Natural killer cell treated with Interleukin-12 subunit alpha and Interleukin-12 subunit beta and Interleukin-15 and Interleukin-18, amount 100 ng/mL, for 72 hours (primary cell): Measurements from ENCODE around the gene TNC. TPM values are rescaled to one million over a fixed set of nuclear protein-coding genes. Genes with fewer than 3 reads are reported as not detected.
A peak's percentile ranks its signal among the peaks of the same experiment; 100 is the strongest.

Source experiments
- ATAC-seq, 2 donors: fragments of 150-1000 bp; cut with Tn5 transposase in 1 of 2; sonication (Bioruptor Pico), chemical (Tn5 transposase) in 1 of 2; 2 replicates each; pipeline ENCODE4 v1.10.0; 2021
- DNase-seq: peaks from one replicate; pipeline ENCODE4 v3.0.0; 2022; ENCODE audit warnings: low spot score
- H3K27ac Mint-ChIP-seq, 2 donors: 1 replicate in 1 of 2; 2 replicates in 1 of 2; pipeline ENCODE4 v1.8.0; 2022; ENCODE audit warnings: mixed read lengths in 2 of 2, mild to moderate bottlenecking in 1 of 2, moderate library complexity in 1 of 2
- H3K27me3 Mint-ChIP-seq, 2 donors: 1 replicate in 1 of 2; 2 replicates in 1 of 2; pipeline ENCODE4 v1.8.0; 2022; ENCODE audit warnings: mixed read lengths in 2 of 2
- H3K36me3 Mint-ChIP-seq: one replicate; pipeline ENCODE4 v1.8.0; 2022; ENCODE audit warnings: mixed read lengths
- H3K4me1 Mint-ChIP-seq, 2 donors: 1 replicate in 1 of 2; 2 replicates in 1 of 2; pipeline ENCODE4 v1.8.0; 2022; ENCODE audit warnings: low read depth in 2 of 2, mixed read lengths in 2 of 2, mild to moderate bottlenecking in 1 of 2
- H3K4me3 Mint-ChIP-seq: one replicate; pipeline ENCODE4 v1.8.0; 2022; ENCODE audit warnings: mixed read lengths
- H3K9me3 Mint-ChIP-seq: 2 replicates; pipeline ENCODE4 v1.8.0; 2022; ENCODE audit warnings: mixed read lengths
- total RNA-seq, 2 donors: library from RNA; stranded (reverse); gene quantifications; one replicate each; pipeline ENCODE4 v1.2.3, GENCODE V29; 2022

TNC gene
- total RNA-seq, 2 donors from 2014 or later, result 0.64 TPM; not detected in 1

- Mint-ChIP-seq H3K9me3 (peaks cover 4% of the 10 kb centered on the region), H3K27ac (no peak overlapping the region), H3K27me3 (peaks cover 13 to 29% of the 10 kb centered on the region in 2 donors), H3K4me1 (no peaks in the 10 kb centered on the region), H3K4me3 (no peak overlapping the region), H3K36me3 (no peaks in the 10 kb centered on the region)
- no peak for DNase-seq
- ATAC-seq, result no peak
Observed at GRCh38 chr9:115127191-115127817, 9.3 kb upstream of the TNC start.

- Mint-ChIP-seq H3K4me1 (no peaks in the 10 kb centered on the region), H3K9me3 (peaks cover 4% of the 10 kb centered on the region), H3K36me3 (no peaks in the 10 kb centered on the region), H3K4me3 (no peak overlapping the region), H3K27ac (no peak overlapping the region), H3K27me3 (peaks cover 13 to 36% of the 10 kb centered on the region in 2 donors)
- ATAC-seq (no peak), DNase-seq (no peak)
Observed at GRCh38 chr9:115126404-115126803, 8.4 kb upstream of the TNC start.

- Mint-ChIP-seq H3K4me3 (no peak overlapping the region), H3K4me1 (no peaks in the 10 kb centered on the region), H3K27me3 (peaks cover 14 to 47% of the 10 kb centered on the region in 2 donors), H3K9me3 (peaks cover 4% of the 10 kb centered on the region), H3K36me3 (no peaks in the 10 kb centered on the region), H3K27ac (no peak overlapping the region)
- DNase-seq, result no peak
- no peak for ATAC-seq
Observed at GRCh38 chr9:115122937-115123336, 5.0 kb upstream of the TNC start.

GRCh38 chr9:115121181-115121580 is 3.2 kb upstream of the TNC start:
- ATAC-seq, result no peak
- Mint-ChIP-seq H3K36me3 (no peaks in the 10 kb centered on the region), H3K27me3 (peaks cover 22 to 63% of the 10 kb centered on the region in 2 donors), H3K27ac (no peak overlapping the region), H3K4me1 (no peaks in the 10 kb centered on the region), H3K4me3 (no peak overlapping the region), H3K9me3 (peaks cover 4% of the 10 kb centered on the region)
- no peak for DNase-seq

GRCh38 chr9:115118879-115119218 is 892 bp upstream of the TNC start:
- ATAC-seq (peak in 1 of 2 donors; percentile 46), DNase-seq (no peak)
- Mint-ChIP-seq H3K27me3 (peaks cover 24 to 75% of the 10 kb centered on the region in 2 donors), H3K4me3 (no peak overlapping the region), H3K9me3 (no peaks in the 10 kb centered on the region), H3K4me1 (peaks cover 0 to 8% of the 10 kb centered on the region in 2 donors), H3K36me3 (no peaks in the 10 kb centered on the region), H3K27ac (no peak overlapping the region)

GRCh38 chr9:115116421-115117284 is 1.3 kb downstream of the TNC start:
- H3K9me3 Mint-ChIP-seq, result no peaks in the 10 kb centered on the region

GRCh38 chr9:115115924-115116323 is 2.0 kb downstream of the TNC start:
- Mint-ChIP-seq H3K27me3 (peaks cover 28 to 61% of the 10 kb centered on the region in 2 donors), H3K27ac (no peak overlapping the region), H3K4me1 (peaks cover 0 to 8% of the 10 kb centered on the region in 2 donors), H3K9me3 (no peaks in the 10 kb centered on the region), H3K36me3 (no peaks in the 10 kb centered on the region), H3K4me3 (no peak overlapping the region)
- no peak for ATAC-seq
- no peak for DNase-seq

More at GRCh38 chr9:115116421-115117284, 1.3 kb downstream of the TNC start:
- Mint-ChIP-seq H3K4me1 (peaks cover 0 to 8% of the 10 kb centered on the region in 2 donors), H3K36me3 (no peaks in the 10 kb centered on the region), H3K4me3 (no peak overlapping the region), H3K27me3 (peaks cover 28 to 68% of the 10 kb centered on the region in 2 donors), H3K27ac (no peak overlapping the region)
- no peak for ATAC-seq
- DNase-seq, result no peak

GRCh38 chr9:115115117-115115880 is 2.7 kb downstream of the TNC start:
- ATAC-seq, result no peak
- Mint-ChIP-seq H3K36me3 (no peaks in the 10 kb centered on the region), H3K27ac (no peak overlapping the region)

GRCh38 chr9:115114546-115114945 is 3.4 kb downstream of the TNC start:
- Mint-ChIP-seq H3K4me1 (peaks cover 0 to 8% of the 10 kb centered on the region in 2 donors), H3K4me3 (no peak overlapping the region), H3K36me3 (no peaks in the 10 kb centered on the region), H3K9me3 (no peaks in the 10 kb centered on the region), H3K27me3 (peaks cover 32 to 61% of the 10 kb centered on the region in 2 donors), H3K27ac (no peak overlapping the region)
- DNase-seq (no peak), ATAC-seq (no peak)

More at GRCh38 chr9:115115117-115115880, 2.7 kb downstream of the TNC start:
- Mint-ChIP-seq H3K4me1 (peaks cover 0 to 8% of the 10 kb centered on the region in 2 donors), H3K27me3 (peaks cover 27 to 57% of the 10 kb centered on the region in 2 donors), H3K9me3 (no peaks in the 10 kb centered on the region), H3K4me3 (no peak overlapping the region)
- no peak for DNase-seq

GRCh38 chr9:115114084-115114483 is 3.9 kb downstream of the TNC start:
- no peak overlapping the region for H3K4me3 Mint-ChIP-seq
- H3K27me3 Mint-ChIP-seq, result peaks cover 32 to 61% of the 10 kb centered on the region in 2 donors

GRCh38 chr9:115111874-115112273 is 6.1 kb downstream of the TNC start:
- peaks cover 0 to 8% of the 10 kb centered on the region in 2 donors for H3K4me1 Mint-ChIP-seq
- H3K9me3 Mint-ChIP-seq, result no peaks in the 10 kb centered on the region
- no peak overlapping the region for H3K27ac Mint-ChIP-seq
- no peak overlapping the region for H3K4me3 Mint-ChIP-seq
- ATAC-seq, result no peak
- H3K36me3 Mint-ChIP-seq, result no peaks in the 10 kb centered on the region
- no peak for DNase-seq
- H3K27me3 Mint-ChIP-seq, result peaks cover 33 to 57% of the 10 kb centered on the region in 2 donors

More at GRCh38 chr9:115114084-115114483, 3.9 kb downstream of the TNC start:
- ATAC-seq (no peak), DNase-seq (no peak)
- Mint-ChIP-seq H3K27ac (no peak overlapping the region), H3K4me1 (peaks cover 0 to 8% of the 10 kb centered on the region in 2 donors), H3K36me3 (no peaks in the 10 kb centered on the region), H3K9me3 (no peaks in the 10 kb centered on the region)

- Mint-ChIP-seq H3K4me3 (no peak overlapping the region), H3K27me3 (peaks cover 29 to 56% of the 10 kb centered on the region in 2 donors), H3K4me1 (peaks cover 5 to 13% of the 10 kb centered on the region in 2 donors), H3K27ac (no peak overlapping the region), H3K9me3 (no peaks in the 10 kb centered on the region), H3K36me3 (no peaks in the 10 kb centered on the region)
- no peak for DNase-seq
- no peak for ATAC-seq
Observed at GRCh38 chr9:115109486-115109885, 8.5 kb downstream of the TNC start.

- DNase-seq (no peak), ATAC-seq (no peak)
- H3K36me3 Mint-ChIP-seq, result no peaks in the 10 kb centered on the region
- no peak overlapping the region for H3K27ac Mint-ChIP-seq
- H3K27me3 Mint-ChIP-seq, result peaks cover 27 to 56% of the 10 kb centered on the region in 2 donors
- H3K4me1 Mint-ChIP-seq, result peaks cover 5 to 11% of the 10 kb centered on the region in 2 donors
- H3K9me3 Mint-ChIP-seq, result no peaks in the 10 kb centered on the region
- H3K4me3 Mint-ChIP-seq, result no peak overlapping the region
Observed at GRCh38 chr9:115107701-115108100, 10.3 kb downstream of the TNC start.
